CD4-positive, alpha-beta T cell treated with Interleukin-4 for 4 hours (primary cell): ENCODE data around the gene MEIS1.

Source experiments
- DNase-seq: peaks from one replicate; pipeline ENCODE4 v3.0.0-alpha.2; 2020

The MEIS1 gene

DNA sequence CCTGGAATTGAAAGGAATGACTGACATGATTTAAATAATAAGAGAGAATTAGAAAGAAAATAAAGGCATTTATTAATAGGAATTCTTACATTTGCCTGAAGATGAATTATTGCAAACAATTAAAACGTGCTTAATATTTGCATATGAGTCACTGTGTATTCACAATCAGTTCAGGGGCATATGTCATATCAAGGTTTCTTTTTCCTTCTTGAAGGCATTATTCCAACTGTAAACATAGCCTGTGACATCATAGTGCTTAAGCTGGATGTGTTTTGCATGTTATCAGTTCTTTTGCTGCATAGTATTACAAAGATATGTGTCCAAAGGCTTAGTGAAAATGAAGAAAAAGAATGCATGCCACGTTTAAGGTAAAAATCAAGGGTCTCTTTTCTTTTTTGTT, 80.8 kb downstream of the MEIS1 start:
- no peak for DNase-seq

DNA sequence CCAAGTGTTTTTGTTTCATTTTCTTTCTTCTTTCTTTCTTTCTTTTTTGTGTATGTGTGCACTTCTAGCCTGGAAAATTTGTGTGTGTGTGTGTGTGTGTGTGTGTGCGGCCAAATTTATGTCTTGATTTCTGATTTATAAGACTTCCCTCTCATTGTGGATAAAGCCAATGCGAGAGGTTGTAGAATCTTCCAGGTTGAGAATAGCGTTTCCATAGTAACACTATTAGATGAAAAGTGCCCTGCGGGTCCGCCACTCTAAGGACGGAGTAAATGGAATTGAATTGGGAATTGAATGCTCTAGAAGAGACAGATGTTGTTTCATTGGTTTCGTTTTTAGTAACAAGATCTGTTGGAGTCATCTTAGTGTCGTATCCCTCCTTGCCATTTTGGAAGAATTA, 81.6 kb downstream of the MEIS1 start:
- no peak for DNase-seq

DNA sequence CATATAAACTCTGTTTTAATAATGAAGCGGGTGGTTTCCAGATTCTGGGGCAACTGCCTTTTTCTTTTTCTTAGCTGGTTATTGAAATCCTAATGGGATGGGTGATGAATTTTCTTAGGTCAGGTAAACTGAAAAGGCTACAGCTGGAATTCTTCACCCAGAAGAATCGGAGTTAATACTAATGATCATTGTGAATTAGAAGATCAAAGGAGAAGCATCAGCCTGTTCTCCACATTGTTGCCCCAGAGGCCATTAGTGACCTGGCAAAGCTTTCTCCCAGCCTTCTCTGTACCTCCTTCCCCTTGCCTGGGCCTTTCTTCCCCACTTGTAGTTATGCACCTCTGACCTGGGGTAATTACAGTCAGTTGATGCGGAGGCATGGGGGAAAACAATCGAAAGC, 82.8 kb downstream of the MEIS1 start:
- DNase-seq: no peak

DNA sequence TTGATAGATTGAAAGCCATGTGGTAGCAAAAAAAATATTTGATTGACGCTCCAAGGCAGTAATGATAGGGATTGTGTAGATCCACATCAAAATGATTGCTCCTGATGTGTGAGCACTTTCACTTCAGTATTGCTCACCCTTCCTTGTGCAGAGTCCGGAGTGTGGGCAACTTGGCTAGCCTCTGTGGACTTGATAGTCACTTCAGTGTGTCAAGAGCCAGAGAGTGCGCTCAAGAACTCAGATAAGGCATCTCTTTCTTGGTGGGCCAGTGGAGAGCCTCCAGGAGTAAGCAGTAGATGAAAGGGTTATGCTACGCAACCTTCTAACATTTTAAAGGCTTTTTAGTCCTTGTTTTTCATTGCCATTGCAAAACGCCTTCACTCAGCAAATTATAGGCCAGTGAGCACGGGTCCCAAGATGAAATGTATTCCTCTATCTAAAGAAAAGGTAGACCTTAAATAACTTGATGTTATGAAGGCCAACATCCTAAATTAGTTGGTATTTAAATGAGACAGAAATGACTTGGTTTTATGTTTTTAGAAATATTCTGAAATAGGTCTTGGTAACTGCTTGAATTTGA, 84.4 kb downstream of the MEIS1 start:
- no peak for DNase-seq

DNA sequence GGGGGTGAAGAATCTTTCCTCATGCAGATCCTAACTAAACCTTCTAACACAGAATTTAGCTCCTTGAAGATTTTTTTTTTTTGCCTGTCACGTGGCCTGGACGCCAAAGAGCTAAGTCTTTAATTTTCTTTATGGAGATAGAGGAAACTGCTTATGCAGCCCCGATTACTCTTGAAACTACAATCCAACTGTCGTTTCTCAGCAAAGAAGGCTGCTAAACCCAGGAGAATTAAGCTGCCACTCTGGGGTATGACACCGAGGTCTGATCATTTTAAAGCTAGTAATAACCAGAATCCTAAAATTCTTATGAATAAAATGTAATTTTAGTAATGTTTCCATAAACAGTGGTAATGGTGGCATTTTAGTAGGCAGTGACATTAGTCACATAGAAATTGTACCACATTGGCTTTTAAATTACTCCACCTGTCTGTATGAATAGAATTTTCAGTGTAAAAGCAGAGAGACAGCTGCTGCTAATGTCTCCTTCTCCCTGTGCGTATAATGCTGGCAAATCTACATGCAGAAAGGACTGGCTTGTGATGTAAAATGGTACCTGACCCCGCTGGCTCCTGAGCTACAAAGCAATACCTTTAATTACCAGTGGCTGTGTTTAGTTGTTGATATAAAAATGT, 86.5 kb downstream of the MEIS1 start:
- no peak for DNase-seq

DNA sequence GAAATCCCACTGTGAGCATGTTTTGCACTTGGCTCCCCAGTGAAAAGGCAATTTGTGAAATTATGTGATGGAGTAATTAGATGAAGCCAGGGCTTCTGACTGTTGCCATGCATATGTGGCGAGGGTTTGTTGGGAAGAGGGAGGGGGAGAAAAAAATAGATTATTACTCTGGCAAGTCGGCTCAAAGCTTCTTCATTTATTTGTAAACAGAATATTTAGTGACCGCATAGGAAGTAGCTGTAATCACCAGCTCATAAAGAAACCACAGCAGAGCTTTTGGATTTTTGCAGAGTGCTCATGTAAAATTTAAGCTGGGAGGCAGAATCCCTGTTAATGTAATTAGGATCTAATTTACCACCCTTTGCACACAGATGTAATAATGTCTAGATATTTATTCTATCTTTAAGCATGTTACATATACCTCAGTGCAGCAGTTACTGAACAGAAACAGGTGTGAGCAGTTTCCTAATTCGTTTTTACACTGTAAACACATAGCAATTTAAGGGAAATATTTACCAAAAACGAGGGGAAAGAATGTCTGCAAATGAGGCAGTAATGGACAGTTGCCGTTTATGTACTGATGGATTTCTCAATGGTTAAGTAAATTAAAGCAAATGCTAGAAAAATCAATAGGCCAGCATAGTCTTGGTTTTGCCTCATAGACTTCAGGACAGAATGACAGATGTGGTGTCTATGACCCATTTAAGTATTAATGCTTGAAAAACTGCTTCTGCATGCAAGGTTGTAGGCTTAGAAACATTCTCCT, 87.9 kb downstream of the MEIS1 start:
- DNase-seq: no peak

DNA sequence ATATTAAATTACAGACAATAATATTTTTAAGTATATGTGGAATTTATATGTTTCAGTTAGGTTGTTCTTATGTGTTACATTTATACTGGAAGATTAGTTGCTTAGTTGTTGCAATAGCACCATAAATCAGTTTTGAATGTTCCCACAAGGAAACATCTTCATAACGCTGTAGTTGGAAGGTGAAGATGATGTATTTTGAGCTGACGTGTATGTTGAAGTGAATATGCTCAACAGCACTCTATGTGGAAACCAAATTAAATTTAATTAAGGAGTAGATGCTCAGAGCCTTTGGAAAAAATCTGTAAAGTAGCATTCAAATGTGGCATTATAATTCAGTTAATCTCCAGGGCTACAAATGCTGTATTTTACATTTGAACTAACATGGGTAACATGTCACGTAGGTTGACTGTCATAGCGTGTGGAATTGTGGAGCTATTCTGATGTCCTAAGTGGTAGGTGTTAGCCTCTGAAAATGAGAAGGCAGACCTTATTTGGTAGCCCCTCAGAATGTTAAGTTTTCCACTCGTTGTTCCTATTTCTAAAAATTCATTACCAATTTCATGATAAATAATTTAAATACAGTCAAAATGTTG, 88.5 kb downstream of the MEIS1 start:
- no peak for DNase-seq

DNA sequence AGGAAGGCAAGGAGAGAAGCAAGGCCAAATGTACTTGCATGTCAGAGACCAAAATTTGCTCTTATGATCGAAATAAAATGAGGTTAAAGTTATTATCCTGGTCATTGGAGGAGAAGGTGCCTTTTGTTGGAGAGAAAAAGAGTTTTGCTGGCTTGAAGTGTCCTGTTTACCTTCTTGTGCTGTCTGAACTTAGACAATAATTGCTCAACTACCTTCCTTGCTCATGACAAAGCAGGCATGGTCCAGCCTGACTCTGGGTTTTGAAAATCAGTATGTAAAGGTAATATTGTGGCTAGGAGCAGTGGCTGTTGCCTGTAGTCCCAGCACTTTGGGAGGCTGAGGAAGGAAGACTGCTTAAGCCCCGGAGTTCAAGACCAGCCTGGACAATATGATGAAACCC, 89.1 kb downstream of the MEIS1 start:
- no peak for DNase-seq

DNA sequence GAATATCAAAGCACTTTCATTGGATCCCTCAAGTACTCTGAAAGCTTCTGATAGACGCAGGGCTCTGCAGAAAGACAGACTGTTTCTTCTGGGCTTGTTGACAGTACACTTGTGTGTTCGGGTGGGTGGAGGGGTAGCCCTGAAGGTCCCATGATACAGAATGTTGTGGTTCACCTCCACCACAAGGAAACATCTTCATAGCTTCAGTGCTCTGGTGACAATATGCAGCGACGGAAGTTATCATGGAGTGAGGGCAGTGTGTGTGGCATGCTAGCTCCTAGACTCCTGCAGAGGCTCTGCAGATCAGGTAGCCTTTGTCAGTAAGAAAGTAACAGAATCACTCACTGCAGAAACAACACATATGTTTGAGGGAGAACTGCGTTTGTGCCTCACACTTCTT, 90.7 kb downstream of the MEIS1 start:
- no peak for DNase-seq

DNA sequence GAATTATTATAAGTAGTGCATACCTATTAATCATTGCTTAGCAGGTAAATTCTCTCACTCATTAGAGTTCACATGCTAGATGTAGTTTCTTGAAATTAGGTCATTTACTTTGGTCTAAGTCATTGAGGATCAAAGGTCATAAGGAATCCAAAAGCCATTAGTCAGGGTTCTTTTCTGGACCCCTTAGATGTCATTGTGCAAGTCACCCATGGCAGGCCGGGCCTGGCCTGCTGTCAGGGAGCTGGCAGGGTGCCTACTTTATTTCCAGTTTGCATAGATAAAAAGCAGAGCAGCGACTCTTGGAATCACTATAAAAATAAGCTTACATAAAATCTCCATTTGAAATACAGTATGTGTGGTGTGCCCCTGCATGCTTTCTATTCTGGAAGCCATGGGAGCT, 91.3 kb downstream of the MEIS1 start:
- DNase-seq: no peak

DNA sequence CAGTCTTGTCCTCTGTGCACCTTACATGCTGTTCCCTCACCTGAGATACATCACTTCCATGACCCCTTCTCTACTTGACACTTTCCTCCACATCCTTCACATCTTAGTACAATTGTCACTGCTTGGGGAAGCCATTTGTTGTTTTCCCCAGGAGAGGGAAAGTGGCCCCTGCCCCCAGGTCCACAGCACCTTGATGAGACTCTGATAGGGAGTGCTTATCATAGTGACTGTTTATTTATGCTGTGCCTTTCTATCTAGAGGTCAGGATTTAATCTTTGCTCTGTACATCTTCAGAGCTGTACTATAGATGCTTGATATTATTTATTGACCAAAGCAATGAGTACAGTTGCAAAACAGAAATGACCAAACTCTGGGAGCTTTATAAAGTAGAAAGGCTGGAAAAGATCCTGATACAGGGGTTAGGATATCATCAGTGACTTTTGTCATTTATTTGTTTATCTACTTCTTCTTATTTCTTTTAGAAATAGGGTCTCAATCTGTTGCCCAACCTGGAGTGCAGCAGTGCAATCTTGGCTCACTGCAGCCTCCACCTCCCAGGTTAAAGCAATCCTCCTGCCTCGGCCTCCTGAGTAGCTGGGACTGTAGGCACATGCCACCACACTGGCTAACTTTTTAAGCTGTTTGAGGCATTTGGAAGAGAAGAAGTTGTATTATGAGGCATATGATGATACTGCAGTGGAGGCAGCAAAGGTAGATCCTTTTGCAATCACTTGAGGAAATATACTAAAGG, 94.2 kb downstream of the MEIS1 start:
- DNase-seq: no peak

DNA sequence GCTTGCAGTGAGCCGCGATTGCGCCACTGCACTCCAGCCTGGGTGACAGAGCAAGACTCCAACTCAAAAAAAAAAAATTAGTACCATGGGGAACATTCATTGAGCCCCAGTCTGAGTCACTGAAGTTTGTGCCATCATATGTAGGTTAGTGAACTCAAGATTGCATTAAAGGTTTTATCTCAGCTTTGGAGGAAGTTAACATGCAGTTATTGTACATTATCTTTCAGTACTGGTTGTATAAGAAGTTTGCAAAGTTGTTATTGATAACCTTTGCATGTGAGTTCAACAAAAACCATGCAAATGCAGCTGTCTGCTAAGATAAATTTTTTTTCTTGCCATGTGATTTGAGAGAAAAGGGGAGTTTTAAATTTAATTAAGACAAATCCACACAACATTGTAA, 95.7 kb downstream of the MEIS1 start:
- DNase-seq: no peak

DNA sequence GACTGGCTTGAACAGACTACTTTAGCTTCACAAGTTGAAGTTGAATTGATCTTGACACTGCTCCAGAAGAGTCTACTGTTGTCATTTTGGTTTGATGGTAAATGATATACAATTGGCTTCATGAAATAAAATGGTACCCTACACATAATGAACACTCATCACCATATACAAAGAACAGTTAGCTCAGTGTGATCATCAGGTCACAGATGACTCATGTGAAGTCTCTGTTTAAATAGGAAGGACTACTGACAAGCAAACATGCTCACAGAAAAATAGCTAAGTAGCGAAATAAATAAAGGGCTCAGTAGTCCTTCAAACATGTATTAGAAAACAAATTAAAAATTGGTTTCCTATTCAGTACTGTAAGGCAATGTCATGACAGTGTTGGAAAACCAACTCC, 96.2 kb downstream of the MEIS1 start:
- no peak for DNase-seq

DNA sequence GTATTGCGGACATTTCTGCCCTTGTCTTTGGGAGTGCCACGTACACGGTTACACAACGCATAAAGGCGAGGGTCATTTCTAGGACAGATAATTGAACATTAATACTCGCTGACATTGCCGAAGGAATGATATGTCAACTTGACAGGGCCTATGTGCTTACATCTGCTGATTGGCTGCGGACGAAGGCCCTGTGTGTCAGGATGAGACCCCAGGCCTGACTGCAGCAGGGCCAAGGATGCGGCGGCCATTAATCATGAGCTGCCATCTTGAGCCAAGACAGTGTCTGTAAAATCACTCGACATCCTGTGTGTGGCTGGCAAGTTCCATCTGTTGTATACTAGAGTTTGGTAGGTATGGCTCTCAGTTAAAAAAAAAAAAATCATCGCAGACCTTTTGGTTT, 96.6 kb downstream of the MEIS1 start:
- DNase-seq: no peak

DNA sequence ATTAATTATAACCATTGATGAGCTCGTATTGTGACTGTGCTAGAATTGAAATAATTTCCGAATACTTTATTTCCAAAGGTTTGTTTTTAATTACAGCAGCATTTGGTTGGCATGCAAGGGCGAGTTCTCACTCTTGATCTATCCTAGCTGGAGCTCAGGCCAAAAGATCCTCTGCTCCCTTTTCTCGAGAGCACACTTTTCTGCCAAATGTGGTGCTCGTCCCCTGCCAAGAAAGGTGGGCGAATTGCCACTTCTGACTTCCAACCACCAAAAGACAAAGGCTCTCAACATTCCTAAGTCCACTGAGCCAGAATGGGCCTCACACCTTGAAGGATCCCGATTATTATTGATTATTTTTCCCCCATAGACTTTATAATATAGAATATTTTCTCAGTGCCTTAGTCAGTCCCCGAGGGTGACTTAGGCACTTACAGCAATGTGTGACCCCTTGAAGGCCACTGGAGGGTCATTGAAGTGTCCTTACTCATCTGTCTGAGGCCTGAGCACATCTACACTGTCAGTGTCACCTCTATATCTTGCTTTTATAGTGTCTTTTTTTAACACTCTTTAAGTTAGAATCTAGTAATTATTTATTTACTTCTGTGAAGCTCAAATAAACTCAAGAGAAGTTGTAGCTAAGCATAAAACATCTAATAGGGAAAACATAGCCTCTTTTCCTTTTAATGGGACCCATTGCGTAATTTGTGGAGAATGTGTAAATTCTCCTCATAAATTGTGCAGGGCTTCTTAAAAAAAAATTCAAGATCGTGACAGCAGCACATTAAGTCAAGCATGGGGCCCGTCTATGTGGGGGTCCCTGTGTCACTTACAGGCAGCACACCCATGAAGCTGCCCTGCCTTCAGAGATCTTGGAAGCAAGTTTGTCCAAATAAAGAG, 98.3 kb downstream of the MEIS1 start:
- no peak for DNase-seq

DNA sequence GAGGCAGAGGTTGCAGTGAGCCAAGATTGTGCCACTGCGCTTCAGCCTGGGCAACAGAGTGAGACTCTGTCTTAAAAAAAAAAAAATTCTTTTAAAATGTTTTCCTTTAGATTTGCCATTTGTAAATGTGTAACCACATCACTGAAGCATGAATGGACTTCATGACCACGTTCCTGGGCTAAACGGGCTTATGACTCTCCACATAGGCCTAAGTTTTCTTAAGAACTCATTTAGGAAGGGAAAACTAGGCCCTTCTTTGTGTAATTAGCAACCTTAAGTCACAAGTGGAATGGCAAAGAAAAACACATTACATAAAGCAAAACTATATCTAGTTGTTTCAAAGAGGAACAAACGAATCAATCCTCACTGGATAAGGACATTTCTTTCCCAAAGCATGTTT, 99.5 kb downstream of the MEIS1 start:
- DNase-seq: no peak

DNA sequence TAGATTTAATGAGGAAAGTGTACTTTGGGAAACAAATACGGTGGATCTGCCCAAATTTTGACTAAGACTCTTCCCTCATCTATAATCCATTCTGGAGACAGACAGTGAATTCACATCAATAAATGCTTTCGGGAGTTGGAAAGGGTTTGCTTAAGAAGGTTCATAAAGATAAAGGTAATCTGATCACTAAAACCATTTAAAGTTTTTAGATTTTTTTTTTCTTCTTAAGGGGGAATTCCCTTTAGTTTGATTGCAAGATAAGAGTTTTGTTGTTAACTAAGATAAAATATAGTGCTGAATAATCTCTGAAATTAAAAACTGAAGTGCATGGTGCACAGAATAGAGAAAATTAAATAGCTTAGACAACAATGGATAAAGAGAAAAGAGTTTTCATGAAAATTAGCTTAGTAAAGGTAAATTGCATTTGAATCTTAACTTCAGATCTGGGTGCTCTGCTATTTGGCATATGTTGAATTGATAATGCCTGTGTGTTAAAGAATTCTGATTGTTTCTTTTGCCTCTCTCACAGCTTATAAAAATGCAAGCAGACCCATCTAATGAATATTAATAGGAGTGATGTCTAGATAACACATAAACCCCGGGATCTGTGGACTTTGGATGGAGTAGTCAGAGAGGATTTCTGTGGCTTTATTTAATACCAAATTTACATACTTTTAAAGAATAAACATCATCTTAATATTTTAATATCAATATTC, 100.8 kb downstream of the MEIS1 start:
- DNase-seq: no peak

DNA sequence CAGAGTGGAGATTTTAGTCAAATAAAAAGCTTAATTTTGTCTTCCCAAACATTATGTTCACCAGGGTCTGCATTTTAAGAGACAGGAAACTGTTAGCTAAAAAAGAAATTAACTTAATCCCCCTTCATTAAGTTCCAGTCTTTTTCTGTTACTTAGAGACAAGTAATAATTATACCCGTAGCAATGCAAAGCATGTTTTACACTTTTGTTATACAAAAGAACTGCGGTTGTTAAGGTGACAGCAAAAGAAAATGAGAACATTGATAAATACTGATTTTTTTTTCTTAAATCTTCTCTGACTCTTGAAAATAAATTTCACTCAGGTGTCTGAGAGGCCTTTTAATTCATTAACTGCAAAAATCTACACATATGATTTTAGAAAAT, 101.4 kb downstream of the MEIS1 start:
- DNase-seq: no peak

DNA sequence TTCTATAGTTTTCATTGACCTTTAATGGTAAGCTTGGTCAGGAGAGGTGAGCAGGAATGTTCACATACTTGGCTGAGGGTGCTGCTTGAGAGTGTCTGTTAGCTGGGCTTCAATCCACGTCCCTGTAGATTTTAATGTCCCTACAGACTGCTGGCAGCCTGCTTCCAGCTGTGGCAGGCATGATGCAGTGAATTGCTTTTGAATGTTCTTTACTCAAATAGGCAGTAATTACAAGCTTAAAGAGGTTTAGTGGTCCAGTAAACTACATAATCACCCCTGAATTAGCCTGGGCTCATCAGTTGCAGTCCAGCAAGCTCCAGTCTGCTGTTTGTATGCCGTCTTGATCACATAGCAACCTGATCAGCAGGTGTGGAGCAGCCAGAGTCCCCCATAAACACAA, 102.1 kb downstream of the MEIS1 start:
- no peak for DNase-seq

DNA sequence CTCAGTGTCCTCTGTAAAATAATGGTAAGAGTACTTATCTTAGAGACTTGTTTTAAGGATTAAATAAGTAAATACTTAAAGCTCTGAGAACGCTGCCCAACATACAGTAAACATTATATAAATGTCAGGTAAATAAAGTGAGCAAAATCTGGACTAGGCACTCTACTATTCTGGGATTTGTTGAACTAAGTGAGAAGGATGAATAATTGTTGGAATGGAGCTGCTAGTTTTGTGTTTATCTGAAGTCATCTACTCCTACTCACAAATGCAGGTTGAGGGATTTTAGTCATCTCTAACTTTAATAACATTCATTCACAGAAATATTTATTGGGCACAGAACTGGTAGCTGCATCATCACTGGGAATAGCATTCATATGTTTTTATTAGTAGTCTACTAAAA, 103.4 kb downstream of the MEIS1 start:
- DNase-seq: no peak

DNA sequence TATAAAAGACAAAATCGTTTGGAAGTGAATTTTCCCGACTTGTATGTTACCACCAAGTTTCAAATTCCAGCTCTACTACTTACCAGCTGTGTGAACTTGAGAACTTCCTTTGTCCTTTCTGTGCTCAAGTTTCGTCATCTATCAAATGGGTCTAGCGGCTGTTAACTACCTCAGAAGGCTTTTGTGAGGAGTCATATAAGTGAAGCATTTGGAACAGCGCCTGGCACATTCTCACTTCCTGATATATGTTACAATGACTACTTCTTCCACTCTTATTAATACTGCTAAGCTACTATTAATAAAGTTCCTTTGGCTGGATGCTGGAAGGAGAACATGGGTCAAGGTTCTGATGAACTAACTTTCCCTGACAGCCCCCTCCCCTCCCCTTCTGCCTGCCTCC, 104.5 kb downstream of the MEIS1 start:
- DNase-seq: no peak

DNA sequence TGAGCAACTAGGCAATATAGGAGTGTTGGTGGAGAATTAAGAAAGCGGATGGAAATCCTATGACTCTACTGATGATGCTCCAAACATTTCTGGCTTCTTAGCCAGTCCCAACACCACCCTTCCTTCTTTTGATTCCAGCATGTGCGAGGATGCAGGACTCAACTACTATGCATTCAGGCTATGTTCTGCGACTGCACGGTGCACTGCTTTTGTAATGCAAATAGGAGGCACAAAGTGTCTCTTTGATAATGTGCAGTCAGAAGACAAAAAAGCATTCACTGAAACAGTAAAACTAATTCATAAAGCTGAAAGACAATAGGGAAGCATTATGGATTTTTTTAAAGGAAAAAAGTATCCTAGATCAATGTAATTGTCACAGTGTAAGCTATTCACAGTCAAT, 106.7 kb downstream of the MEIS1 start:
- no peak for DNase-seq
